ENCODE data around the gene NGEF. TPM values are rescaled to one million over a fixed set of nuclear protein-coding genes. Genes with fewer than 3 reads are reported as not detected.

Gene NGEF
- total and polyA plus RNA-seq, 2 donors from 2014 or later = 4.8 to 5.3 TPM

- H3K27me3 ChIP-seq (ENCODE audit: control insufficient read depth, insufficient read depth, low read length) = no peaks in the 10 kb centered on the region
- no peaks in the 10 kb centered on the region for H3K4me1 ChIP-seq (ENCODE audit: control insufficient read depth in 2 of 3, insufficient read depth in 2 of 3, low read depth in 1 of 3, low read length in 3 of 3)
- TF ChIP-seq CTCF (IDR thresholded peaks at IDR 0.05; ENCODE audit: borderline replicate concordance, extremely low read depth, insufficient read depth) = no peak
- intact Hi-C loops (cut with DNase I) = no loop called here
- H3K4me3 ChIP-seq (ENCODE audit: low read length in 3 of 3) = no peak overlapping the region
- no peaks in the 10 kb centered on the region for H3K9me3 ChIP-seq (ENCODE audit: control insufficient read depth in 2 of 3, insufficient read depth in 1 of 3, low read length in 3 of 3)
- FAIRE-seq (no peak), DNase-seq (no peak)
- no peak overlapping the region for H3K27ac ChIP-seq (ENCODE audit: low read depth in 2 of 2, low read length in 2 of 2)
- no peak overlapping the region for H3K9ac ChIP-seq (ENCODE audit: low read length in 3 of 3)
- H3K36me3 ChIP-seq (ENCODE audit: control insufficient read depth in 2 of 3, insufficient read depth in 3 of 3, low read length in 3 of 3) = peaks cover 9 to 82% (median 47%) of the 10 kb centered on the region in 3 donors
Observed at GRCh38 chr2:232846055-232846454, 167.0 kb downstream of the NGEF start.

- H3K27me3 ChIP-seq (ENCODE audit: control insufficient read depth, insufficient read depth, low read length) = no peaks in the 10 kb centered on the region
- TF ChIP-seq CTCF (IDR thresholded peaks at IDR 0.05; ENCODE audit: borderline replicate concordance, extremely low read depth, insufficient read depth) = no peak
- no peak overlapping the region for H3K4me3 ChIP-seq (ENCODE audit: low read length in 3 of 3)
- H3K9me3 ChIP-seq (ENCODE audit: control insufficient read depth in 2 of 3, insufficient read depth in 1 of 3, low read length in 3 of 3) = no peaks in the 10 kb centered on the region
- intact Hi-C loops (cut with DNase I) = no loop called here
- FAIRE-seq (no peak), DNase-seq (no peak)
- no peak overlapping the region for H3K27ac ChIP-seq (ENCODE audit: low read depth in 2 of 2, low read length in 2 of 2)
- H3K9ac ChIP-seq (ENCODE audit: low read length in 3 of 3) = no peak overlapping the region
- H3K36me3 ChIP-seq (ENCODE audit: control insufficient read depth in 2 of 3, insufficient read depth in 3 of 3, low read length in 3 of 3) = peaks cover 7 to 73% (median 46%) of the 10 kb centered on the region in 3 donors
- no peaks in the 10 kb centered on the region for H3K4me1 ChIP-seq (ENCODE audit: control insufficient read depth in 2 of 3, insufficient read depth in 2 of 3, low read depth in 1 of 3, low read length in 3 of 3)
Observed at GRCh38 chr2:232843834-232844233, 169.2 kb downstream of the NGEF start.

GRCh38 chr2:232842689-232843088 lies 170.4 kb downstream of the NGEF start:
- intact Hi-C loops (cut with DNase I) = no loop called here

More at GRCh38 chr2:232842689-232843088, 170.4 kb downstream of the NGEF start:
- H3K27me3 ChIP-seq (ENCODE audit: control insufficient read depth, insufficient read depth, low read length) = no peaks in the 10 kb centered on the region
- H3K9ac ChIP-seq (ENCODE audit: low read length in 3 of 3) = no peak overlapping the region
- H3K27ac ChIP-seq (ENCODE audit: low read depth in 2 of 2, low read length in 2 of 2) = no peak overlapping the region
- FAIRE-seq (no peak), DNase-seq (no peak)
- no peaks in the 10 kb centered on the region for H3K9me3 ChIP-seq (ENCODE audit: control insufficient read depth in 2 of 3, insufficient read depth in 1 of 3, low read length in 3 of 3)
- H3K4me1 ChIP-seq (ENCODE audit: control insufficient read depth in 2 of 3, insufficient read depth in 2 of 3, low read depth in 1 of 3, low read length in 3 of 3) = peaks cover 0 to 4% (median 0%) of the 10 kb centered on the region in 3 donors
- peaks cover 7 to 63% (median 38%) of the 10 kb centered on the region in 3 donors for H3K36me3 ChIP-seq (ENCODE audit: control insufficient read depth in 2 of 3, insufficient read depth in 3 of 3, low read length in 3 of 3)
- no peak overlapping the region for H3K4me3 ChIP-seq (ENCODE audit: low read length in 3 of 3)
- no peak for TF ChIP-seq CTCF (IDR thresholded peaks at IDR 0.05; ENCODE audit: borderline replicate concordance, extremely low read depth, insufficient read depth)
